Measurements from ENCODE around the gene INHBB.

Gene INHBB

DNA sequence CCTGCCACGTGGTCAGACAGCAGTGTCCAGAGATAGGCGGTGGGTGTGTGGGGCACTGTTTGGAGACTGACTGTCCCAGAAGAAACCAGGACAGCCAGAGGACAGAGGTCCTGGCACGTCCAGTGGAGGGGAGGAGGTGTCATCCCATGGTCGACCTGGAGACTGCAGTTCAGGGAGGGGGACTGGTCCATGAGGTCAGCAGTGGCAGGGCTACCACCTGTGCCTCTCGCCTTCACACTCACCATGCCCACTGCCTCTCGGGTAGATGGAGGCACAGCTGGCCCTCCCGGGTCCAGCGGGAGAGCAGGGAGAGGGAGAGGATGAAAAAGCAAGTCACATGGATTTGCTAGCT is 53.9 kb downstream of the INHBB start:
- DNase-seq, result peak; percentile 39

DNA sequence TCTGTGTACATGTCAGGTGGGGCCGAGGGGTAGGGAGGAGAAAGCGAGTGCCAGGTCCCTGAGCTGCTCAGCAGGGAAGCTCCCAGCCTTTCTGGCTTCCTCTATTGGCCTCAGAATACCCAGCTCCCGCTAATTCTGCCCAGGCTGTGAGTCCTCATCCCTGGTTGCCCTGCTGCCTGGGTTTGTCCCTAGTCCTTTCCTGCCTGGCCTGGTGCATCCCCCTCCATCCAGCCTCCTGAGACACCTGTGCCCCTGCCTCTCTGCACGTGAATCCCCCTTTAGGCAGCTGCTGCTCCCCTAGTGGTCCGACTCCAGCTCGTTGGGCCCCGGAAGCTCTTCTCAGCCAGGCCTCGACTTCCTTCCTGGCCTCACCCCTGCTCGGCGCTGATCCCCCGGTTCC is 54.6 kb downstream of the INHBB start:
- peak; percentile 22 for DNase-seq

Data from islet precursor cell (in vitro differentiated cells).